H1 (cell line): ENCODE data around the gene FSTL4. TPM values are rescaled to one million over a fixed set of nuclear protein-coding genes. Genes with fewer than 3 reads are reported as not detected.

Experiments
- CTCF ChIA-PET: fragments of 300-600 bp; sonication (Branson Sonifier 250); formaldehyde crosslinking; loops from one replicate; lab custom pipeline; 2021; ENCODE audit not compliant: partially characterized antibody; lab: Charles Lee
- POLR2A ChIA-PET: fragments of 300-600 bp; sonication (Branson Sonifier 250); formaldehyde crosslinking; loops from one replicate; lab custom pipeline; 2021; ENCODE audit warnings: inconsistent platforms; ENCODE audit not compliant: partially characterized antibody; lab: Charles Lee
- DNase-seq, 2 experiments: peaks; one replicate each; pipeline versions ENCODE4 v3.0.0 to v3.0.0-alpha.2; 2010 to 2022; ENCODE audit warnings: low spot score in 2 of 2, low read depth in 1 of 2, mixed read lengths in 1 of 2
- FAIRE-seq: peaks from 2 replicates; lab custom pipeline; 2011; peaks lifted over from hg19 to GRCh38; lab: Jason Lieb, UNC
- H2AFZ ChIP-seq: 2 replicates; pipeline ENCODE4 v1.8.1; 2012; ENCODE audit warnings: low read length, inconsistent platforms
- H2AK5ac ChIP-seq: 2 replicates; pipeline ENCODE4 v1.6.1; 2013; ENCODE audit warnings: low read depth, low read length
- H2BK120ac ChIP-seq: replicated peaks from 2 replicates; pipeline ENCODE3; 2013; ENCODE audit warnings: low read depth, low read length, inconsistent platforms
- H2BK12ac ChIP-seq: 2 replicates; pipeline ENCODE4 v1.6.1; 2013; ENCODE audit warnings: low read depth, low read length
- H2BK15ac ChIP-seq: 2 replicates; pipeline ENCODE4 v1.6.1; 2013; ENCODE audit warnings: low read length
- H2BK20ac ChIP-seq: 2 replicates; pipeline ENCODE4 v1.6.1; 2013; ENCODE audit warnings: low read length
- H2BK5ac ChIP-seq: 2 replicates; pipeline ENCODE4 v1.6.1; 2013; ENCODE audit warnings: low read depth, low read length
- H3K14ac ChIP-seq: 2 replicates; pipeline ENCODE4 v1.6.1; 2013; ENCODE audit warnings: inconsistent platforms; ENCODE audit not compliant: insufficient read length
- H3K18ac ChIP-seq: 2 replicates; pipeline ENCODE4 v1.6.1; 2013; ENCODE audit warnings: low read length; ENCODE audit errors: extremely low read depth
- H3K23ac ChIP-seq: 2 replicates; pipeline ENCODE4 v1.6.1; 2013; ENCODE audit warnings: inconsistent platforms; ENCODE audit not compliant: insufficient read length
- H3K23me2 ChIP-seq: 2 replicates; pipeline ENCODE4 v1.6.1; 2013; ENCODE audit warnings: low read depth, low read length
- H3K27ac ChIP-seq: 2 replicates; pipeline ENCODE4 v1.6.1; 2011; ENCODE audit warnings: low read depth, low read length, inconsistent platforms
- H3K27me3 ChIP-seq, 4 experiments: replicated peaks in 1 of 4; 1 replicate in 1 of 4; 2 replicates in 3 of 4; pipeline versions ENCODE4 v1.6.1 to v1.8.1; 2011 to 2013; ENCODE audit warnings: low read length in 3 of 4, mild to moderate bottlenecking in 3 of 4, inconsistent platforms in 2 of 4, mixed read lengths in 2 of 4, moderate library complexity in 1 of 4; ENCODE audit not compliant: control insufficient read depth in 3 of 4, insufficient read depth in 3 of 4; ENCODE audit errors: extremely low read depth in 1 of 4
- H3K36me3 ChIP-seq, 4 experiments: 2 replicates each; pipeline versions ENCODE4 v1.6.1 to v1.8.1; 2011 to 2013; ENCODE audit warnings: mild to moderate bottlenecking in 4 of 4, low read length in 3 of 4, moderate library complexity in 2 of 4, control low read depth in 1 of 4, inconsistent platforms in 1 of 4; ENCODE audit not compliant: insufficient read depth in 4 of 4, control insufficient read depth in 2 of 4
- H3K4ac ChIP-seq: replicated peaks from 2 replicates; pipeline ENCODE3; 2013; ENCODE audit warnings: low read length, low read depth, mixed read lengths, inconsistent platforms; ENCODE audit not compliant: insufficient read length
- H3K4me1 ChIP-seq, 4 experiments: replicated peaks in 1 of 4; 1 replicate in 1 of 4; 2 replicates in 3 of 4; pipeline versions ENCODE4 v1.6.1 to v1.8.1; 2011 to 2013; ENCODE audit warnings: low read length in 3 of 4, inconsistent platforms in 2 of 4, mixed read lengths in 1 of 4; ENCODE audit not compliant: insufficient read depth in 4 of 4, control insufficient read depth in 3 of 4
- H3K4me2 ChIP-seq, 2 experiments: 2 replicates each; pipeline versions ENCODE4 v1.6.1 to v1.8.1; 2011 to 2013; ENCODE audit warnings: low read depth in 2 of 2, low read length in 2 of 2, control low read depth in 1 of 2, inconsistent platforms in 1 of 2, mild to moderate bottlenecking in 1 of 2; ENCODE audit not compliant: insufficient read depth in 1 of 2
- H3K4me3 ChIP-seq, 4 experiments: fragments of 200-600, 300-600 bp in 1 of 4; sonication (generic), shearing (Covaris generic), sonication (Bioruptor Twin) in 1 of 4; 2 replicates each; pipeline versions ENCODE4 v1.5.1 to v1.8.1; 2011 to 2016; ENCODE audit warnings: low read length in 4 of 4, low read depth in 3 of 4, control low read depth in 2 of 4, inconsistent platforms in 2 of 4, mild to moderate bottlenecking in 2 of 4, mixed read lengths in 1 of 4, moderate library complexity in 1 of 4; ENCODE audit not compliant: insufficient read depth in 2 of 4; ENCODE audit errors: extremely low read depth in 1 of 4
- H3K56ac ChIP-seq: replicated peaks from 2 replicates; pipeline ENCODE3; 2013; ENCODE audit warnings: low read depth, mild to moderate bottlenecking, mixed read lengths, low read length, inconsistent platforms; ENCODE audit not compliant: insufficient read length
- H3K79me1 ChIP-seq: 2 replicates; pipeline ENCODE4 v1.6.1; 2013; ENCODE audit warnings: low read depth, low read length, control low read depth
- H3K79me2 ChIP-seq, 2 experiments: 2 replicates each; pipeline versions ENCODE4 v1.6.1 to v1.8.1; 2012 to 2013; ENCODE audit warnings: low read length in 2 of 2, mild to moderate bottlenecking in 2 of 2, inconsistent platforms in 1 of 2; ENCODE audit not compliant: insufficient read depth in 2 of 2, control insufficient read depth in 1 of 2
- H3K9ac ChIP-seq, 4 experiments: replicated peaks in 1 of 4; 1 replicate in 1 of 4; 2 replicates in 3 of 4; pipeline versions ENCODE4 v1.6.1 to v1.8.1; 2011 to 2013; ENCODE audit warnings: low read depth in 3 of 4, low read length in 3 of 4, control low read depth in 2 of 4, mild to moderate bottlenecking in 2 of 4, moderate library complexity in 2 of 4, inconsistent platforms in 1 of 4; ENCODE audit errors: extremely low read depth in 1 of 4
- H3K9me3 ChIP-seq, 2 experiments: 2 replicates each; pipeline versions ENCODE4 v1.6.1 to v1.8.1; 2012 to 2013; ENCODE audit warnings: mild to moderate bottlenecking in 2 of 2, moderate library complexity in 2 of 2, control low read depth in 1 of 2, inconsistent platforms in 1 of 2, low read depth in 1 of 2, low read length in 1 of 2, mixed read lengths in 1 of 2; ENCODE audit not compliant: insufficient read depth in 2 of 2
- H4K20me1 ChIP-seq, 2 experiments: replicated peaks in 1 of 2; 2 replicates each; pipeline versions ENCODE3 to v1.8.1; 2011 to 2013; ENCODE audit warnings: inconsistent platforms in 2 of 2, low read length in 2 of 2, mild to moderate bottlenecking in 1 of 2; ENCODE audit not compliant: insufficient read depth in 2 of 2, control insufficient read depth in 1 of 2
- H4K5ac ChIP-seq: 2 replicates; pipeline ENCODE4 v1.6.1; 2013; ENCODE audit warnings: low read length, low read depth, mixed read lengths, inconsistent platforms; ENCODE audit not compliant: insufficient read length
- H4K8ac ChIP-seq: 2 replicates; pipeline ENCODE4 v1.8.0; 2013; ENCODE audit warnings: mild to moderate bottlenecking, moderate library complexity, low read length, inconsistent platforms; ENCODE audit not compliant: insufficient read depth; ENCODE audit errors: extremely low read depth
- H4K91ac ChIP-seq: replicated peaks from 2 replicates; pipeline ENCODE3; 2013; ENCODE audit warnings: low read length, mixed read lengths, inconsistent platforms; ENCODE audit not compliant: insufficient read length
- ATF3 ChIP-seq: IDR thresholded peaks from 2 replicates; pipeline ENCODE4 v1.6.1; 2011; ENCODE audit warnings: low read depth, mild to moderate bottlenecking, low read length; ENCODE audit not compliant: insufficient read depth
- CTCF ChIP-seq, 3 experiments: IDR thresholded peaks; 1 replicate in 2 of 3; 2 replicates in 1 of 3; pipeline versions ENCODE4 v1.5.1 to v1.6.1; 2011; ENCODE audit warnings: low read length in 3 of 3, mild to moderate bottlenecking in 3 of 3, inconsistent platforms in 2 of 3, low read depth in 1 of 3, moderate library complexity in 1 of 3; ENCODE audit not compliant: insufficient read depth in 1 of 3; ENCODE audit errors: control extremely low read depth in 1 of 3
- RAD21 ChIP-seq, 2 experiments: IDR thresholded peaks in 1 of 2; conservative IDR thresholded peaks in 1 of 2; 2 replicates each; pipeline ENCODE4 v1.6.1; 2011; ENCODE audit warnings: low read depth in 2 of 2, low read length in 2 of 2, improper control_type of control experiment in 1 of 2, inconsistent platforms in 1 of 2, mild to moderate bottlenecking in 1 of 2, moderate library complexity in 1 of 2
- SP2 ChIP-seq: IDR thresholded peaks from 2 replicates; pipeline ENCODE4 v1.6.1; 2012; ENCODE audit warnings: mild to moderate bottlenecking, low read length, inconsistent platforms
- WGBS, 2 experiments: shearing (Covaris generic) in 1 of 2; methylation state at CpG; one replicate each; pipeline versions ENCODE4 v1.1.6 to v1.1.7; 2013 to 2015; ENCODE audit warnings: low lambda C conversion rate in 2 of 2, mixed read lengths in 2 of 2, inconsistent platforms in 1 of 2, low coverage in 1 of 2, missing lambda C conversion rate in 1 of 2; ENCODE audit not compliant: insufficient replicate concordance in 2 of 2, insufficient coverage in 1 of 2, insufficient read length in 1 of 2; ENCODE audit errors: extremely low coverage in 1 of 2, missing lambda C conversion rate in 1 of 2; 5-methylcytosine and 5-hydroxymethylcytosine counted together
- polyA plus RNA-seq, 7 experiments: library from polyadenylated mRNA; depleted of rRNA in 3 of 7; stranded (reverse) in 5 of 7; unstranded in 2 of 7; fragments of >200 nt in 5 of 7; fragments of 200-250 nt in 2 of 7; gene quantifications; 1 replicate in 5 of 7; 2 replicates in 1 of 7; 4 replicates in 1 of 7; pipeline versions ENCODE4 v1.2.1 to v1.2.3, GENCODE V29; 2011 to 2013; ENCODE audit warnings: missing spikeins in 2 of 7, mixed read lengths in 2 of 7
- total RNA-seq: library from RNA; stranded (reverse); fragmentation: NEBNext Ultra II Directional; extraction: Animal tissue kit (Norgen Biotek cat#: 25700); gene quantifications from 2 replicates; pipeline ENCODE4 v1.2.1, GENCODE V29; 2021

Gene FSTL4
- total and polyA plus RNA-seq, 2 of the 8 experiments (the other 6 are each of a cell fraction or from before 2014, with no cell fraction given): 3.1 to 4.1 TPM

- no peak overlapping the region for H4K5ac ChIP-seq
- 85% methylated on average over 3 of the region's 3 CpGs; no CpG with 5 or more reads in 1 of the 2 experiments for WGBS, 2 experiments
- H3K14ac ChIP-seq: no peak overlapping the region
- ChIA-PET POLR2A (no interaction called here), CTCF (interaction anchor here (0.7 to 1.6 kb wide), 5 partner anchors 11 to 473 kb away, joined by 3 to 4 read pairs (median 3); no protein-coding TSS in a partner anchor)
- DNase-seq: no peak
- H3K36me3 ChIP-seq: no peaks in the 10 kb centered on the region
- TF ChIP-seq SP2: no peak
- no peak for TF ChIP-seq ATF3
- peak; percentile 31 to 46 for TF ChIP-seq RAD21 (IDR thresholded peaks at IDR 0.05 in 1 of 2, conservative IDR thresholded peaks at IDR 0.05 in 1 of 2; ENCODE audit: low read depth in 2 of 2, low read length in 2 of 2)
- peak in 1 of 3 experiments; percentile 12; a peak in 1 of 4 replicates for TF ChIP-seq CTCF (IDR thresholded peaks at IDR 0.05; ENCODE audit: control extremely low read depth in 1 of 3, insufficient read depth in 1 of 3, low read depth in 1 of 3, low read length in 3 of 3)
- peaks cover 0 to 3% of the 10 kb centered on the region in 2 experiments for H4K20me1 ChIP-seq
- H4K8ac ChIP-seq: no peak overlapping the region
- H3K4me1 ChIP-seq: peaks cover 0 to 14% (median 6%) of the 10 kb centered on the region in 4 experiments; a peak in 5 of 7 replicates
- no peak overlapping the region for H3K23ac ChIP-seq
- H3K79me1 ChIP-seq: peaks cover 3% of the 10 kb centered on the region; the same call in 1 of the 2 replicates
- no peak overlapping the region for H2AK5ac ChIP-seq
- no peak overlapping the region for H2BK120ac ChIP-seq
- no peak overlapping the region for H2AFZ ChIP-seq
- H3K27ac ChIP-seq: no peak overlapping the region
- H3K4ac ChIP-seq: no peak overlapping the region
- no peak overlapping the region for H2BK15ac ChIP-seq
- no peak overlapping the region for H2BK20ac ChIP-seq
- H3K23me2 ChIP-seq: peaks cover 5% of the 10 kb centered on the region; the same call in 1 of the 2 replicates
- no peaks in the 10 kb centered on the region for H3K79me2 ChIP-seq
- no peak overlapping the region for H2BK12ac ChIP-seq
- no peak overlapping the region for H3K4me3 ChIP-seq
- no peaks in the 10 kb centered on the region for H3K9me3 ChIP-seq
- no peak overlapping the region for H3K18ac ChIP-seq
- no peak for FAIRE-seq
- no peaks in the 10 kb centered on the region; a peak in 1 of 7 replicates for H3K27me3 ChIP-seq
- H2BK5ac ChIP-seq: no peak overlapping the region
- H3K9ac ChIP-seq: no peak overlapping the region
- H3K56ac ChIP-seq: no peak overlapping the region
- H4K91ac ChIP-seq: no peak overlapping the region
- no peak overlapping the region for H3K4me2 ChIP-seq
Measured at GRCh38 chr5:133471699-133472098, 140.6 kb downstream of the FSTL4 start.
